T-helper 2 cell treated with Interferon-gamma antibody and Interleukin-4, amounts not matched to agents 5 μg/mL and 100 μg/mL, for 36 hours (primary cell): Measurements from ENCODE around the gene FIZ1.

ENCODE experiments used
- DNase-seq: peaks from one replicate; pipeline ENCODE4 v3.0.0; 2021; ENCODE audit warnings: low spot score
- H3K27ac Mint-ChIP-seq: one replicate; pipeline ENCODE4 v1.8.0; 2021; ENCODE audit warnings: mild to moderate bottlenecking, mixed read lengths
- H3K27me3 Mint-ChIP-seq: one replicate; pipeline ENCODE4 v1.8.0; 2021; ENCODE audit warnings: low read depth, mixed read lengths
- H3K36me3 Mint-ChIP-seq: one replicate; pipeline ENCODE4 v1.8.0; 2021; ENCODE audit warnings: low read depth, mixed read lengths
- H3K4me1 Mint-ChIP-seq: one replicate; pipeline ENCODE4 v1.8.0; 2021; ENCODE audit warnings: low read depth, mixed read lengths
- H3K4me3 Mint-ChIP-seq: one replicate; pipeline ENCODE4 v1.8.0; 2022; ENCODE audit warnings: mild to moderate bottlenecking, moderate library complexity, mixed read lengths
- H3K9me3 Mint-ChIP-seq: one replicate; pipeline ENCODE4 v1.8.0; 2021; ENCODE audit warnings: mixed read lengths

FIZ1 gene

DNA sequence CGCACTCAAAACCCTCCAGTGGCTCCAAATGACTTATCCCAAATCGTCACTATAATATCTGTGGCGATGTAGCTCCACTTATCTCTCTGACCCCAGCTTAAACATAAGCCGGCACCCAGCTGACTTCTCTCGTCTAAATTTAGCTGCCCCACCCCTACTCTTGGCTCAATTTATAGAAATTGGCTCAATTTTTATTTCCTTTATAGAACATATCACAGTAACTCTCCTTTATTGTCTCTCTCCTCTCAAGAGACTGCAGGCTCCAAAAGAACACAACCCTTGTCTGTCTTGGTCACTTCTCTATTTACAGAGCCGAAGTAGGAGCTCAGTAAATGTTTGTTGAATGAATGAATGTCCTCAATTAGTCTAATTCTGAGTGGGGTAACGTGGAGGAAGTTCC, 24.2 kb upstream of the FIZ1 start:
- no peak for DNase-seq
- peaks cover 3% of the 10 kb centered on the region for H3K9me3 Mint-ChIP-seq
- peaks cover 33% of the 10 kb centered on the region for H3K4me1 Mint-ChIP-seq
- H3K4me3 Mint-ChIP-seq = peak overlapping the region; percentile 93
- H3K36me3 Mint-ChIP-seq = peaks cover 9% of the 10 kb centered on the region
- H3K27ac Mint-ChIP-seq = no peak overlapping the region
- H3K27me3 Mint-ChIP-seq = peaks cover 7% of the 10 kb centered on the region

- no peak for DNase-seq
- Mint-ChIP-seq H3K36me3 (peaks cover 9% of the 10 kb centered on the region), H3K4me3 (no peak overlapping the region), H3K27ac (no peak overlapping the region), H3K27me3 (peaks cover 7% of the 10 kb centered on the region), H3K4me1 (peaks cover 33% of the 10 kb centered on the region), H3K9me3 (peaks cover 3% of the 10 kb centered on the region)
Observed at GRCh38 chr19:55623130-55623529, 23.8 kb upstream of the FIZ1 start.

DNA sequence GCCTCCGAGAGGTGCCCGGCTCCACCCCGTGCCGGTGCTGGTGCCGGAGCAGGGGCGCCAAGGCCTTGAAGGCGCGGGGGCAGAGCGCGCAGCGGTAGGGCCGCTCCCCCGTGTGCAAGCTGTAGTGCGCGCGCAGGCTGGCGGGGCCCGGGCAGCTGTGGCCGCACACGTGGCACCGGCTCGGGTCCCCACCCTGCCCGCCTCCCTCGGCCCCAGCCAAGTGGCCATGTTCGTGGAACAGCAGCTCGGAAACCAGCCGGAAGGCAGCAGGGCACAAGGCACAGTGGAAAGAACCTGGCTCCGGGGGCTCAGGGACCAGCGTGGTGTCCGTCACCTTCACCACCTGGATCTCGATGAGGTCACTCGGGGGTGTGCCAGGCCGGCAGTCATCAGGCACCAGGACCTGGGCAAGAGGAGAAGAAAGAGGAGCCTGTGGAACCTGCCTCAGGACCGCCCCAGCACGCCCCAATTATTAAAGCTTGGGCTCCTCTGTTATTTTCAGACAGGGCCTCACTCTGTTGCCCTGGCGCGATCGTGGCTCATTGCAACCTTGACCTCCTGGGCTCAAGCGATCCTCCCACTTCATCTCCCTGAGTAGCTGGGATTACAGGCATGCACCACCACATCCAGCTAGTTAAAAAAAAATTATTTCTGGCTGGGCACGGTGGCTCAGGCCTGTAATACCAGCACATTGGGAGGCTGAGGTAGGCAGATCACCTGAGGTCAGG, 23.1 kb upstream of the FIZ1 start:
- Mint-ChIP-seq H3K9me3 (peaks cover 3% of the 10 kb centered on the region), H3K27ac (no peak overlapping the region), H3K4me3 (no peak overlapping the region), H3K27me3 (peaks cover 4% of the 10 kb centered on the region), H3K4me1 (peaks cover 33% of the 10 kb centered on the region), H3K36me3 (peaks cover 10% of the 10 kb centered on the region)
- no peak for DNase-seq

DNA sequence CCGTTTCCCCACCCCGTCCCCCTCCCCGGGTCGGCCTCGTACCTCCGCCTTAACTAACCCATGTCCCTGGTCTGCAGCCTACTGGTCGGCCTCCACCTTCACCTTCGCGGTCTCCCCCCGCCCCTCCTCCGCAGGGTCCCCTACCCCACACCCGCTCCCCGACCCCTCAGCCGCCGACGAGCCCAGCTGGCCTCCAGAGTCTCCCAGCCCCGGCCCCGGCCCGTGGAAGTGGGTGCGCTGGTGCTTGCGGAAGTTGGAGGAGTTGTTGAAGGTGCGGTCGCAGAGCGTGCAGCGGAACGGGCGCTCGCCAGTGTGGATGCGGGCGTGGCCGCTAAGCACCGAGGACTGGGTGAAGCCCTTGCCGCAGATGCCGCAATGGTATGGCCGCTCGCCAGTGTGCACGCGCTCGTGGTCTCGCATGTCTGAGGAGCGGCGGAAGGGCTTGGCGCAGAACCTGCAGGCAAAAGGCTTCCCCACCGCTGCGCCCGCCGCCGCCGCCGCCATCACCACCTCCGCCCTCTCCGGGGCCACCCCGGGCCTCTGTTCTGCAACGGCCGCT, 22.4 kb upstream of the FIZ1 start:
- DNase-seq = no peak
- Mint-ChIP-seq H3K27me3 (peaks cover under 1% of the 10 kb centered on the region), H3K4me1 (peaks cover 27% of the 10 kb centered on the region), H3K27ac (no peak overlapping the region), H3K36me3 (peaks cover 15% of the 10 kb centered on the region), H3K4me3 (no peak overlapping the region), H3K9me3 (peaks cover 3% of the 10 kb centered on the region)

DNA sequence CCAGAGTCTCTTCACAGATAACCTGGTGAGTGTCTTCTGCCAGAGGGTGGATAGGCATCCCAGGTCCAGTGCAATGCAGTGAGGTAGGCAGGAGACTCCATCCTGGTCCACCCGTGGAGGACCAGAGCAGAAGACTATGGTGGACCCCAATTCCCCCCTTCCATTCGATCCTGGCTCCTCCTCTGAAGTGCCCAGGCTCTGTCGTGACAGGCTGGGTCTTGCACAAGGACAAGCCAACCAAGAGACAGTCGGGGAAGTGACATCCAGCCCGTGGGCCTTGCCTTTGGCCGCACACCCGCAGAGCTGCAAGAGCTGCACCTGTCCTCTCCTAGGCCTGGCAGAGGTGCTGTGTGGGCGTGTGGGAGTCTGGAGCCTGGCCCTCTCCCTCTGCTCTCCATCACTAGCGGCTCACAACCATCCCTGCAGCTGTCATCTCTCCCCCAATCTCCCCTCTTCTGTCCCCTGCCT, 21.9 kb upstream of the FIZ1 start:
- Mint-ChIP-seq H3K36me3 (peaks cover 16% of the 10 kb centered on the region), H3K4me3 (no peak overlapping the region), H3K27ac (no peak overlapping the region), H3K27me3 (no peaks in the 10 kb centered on the region), H3K4me1 (peaks cover 23% of the 10 kb centered on the region), H3K9me3 (peaks cover 3% of the 10 kb centered on the region)
- no peak for DNase-seq

DNA sequence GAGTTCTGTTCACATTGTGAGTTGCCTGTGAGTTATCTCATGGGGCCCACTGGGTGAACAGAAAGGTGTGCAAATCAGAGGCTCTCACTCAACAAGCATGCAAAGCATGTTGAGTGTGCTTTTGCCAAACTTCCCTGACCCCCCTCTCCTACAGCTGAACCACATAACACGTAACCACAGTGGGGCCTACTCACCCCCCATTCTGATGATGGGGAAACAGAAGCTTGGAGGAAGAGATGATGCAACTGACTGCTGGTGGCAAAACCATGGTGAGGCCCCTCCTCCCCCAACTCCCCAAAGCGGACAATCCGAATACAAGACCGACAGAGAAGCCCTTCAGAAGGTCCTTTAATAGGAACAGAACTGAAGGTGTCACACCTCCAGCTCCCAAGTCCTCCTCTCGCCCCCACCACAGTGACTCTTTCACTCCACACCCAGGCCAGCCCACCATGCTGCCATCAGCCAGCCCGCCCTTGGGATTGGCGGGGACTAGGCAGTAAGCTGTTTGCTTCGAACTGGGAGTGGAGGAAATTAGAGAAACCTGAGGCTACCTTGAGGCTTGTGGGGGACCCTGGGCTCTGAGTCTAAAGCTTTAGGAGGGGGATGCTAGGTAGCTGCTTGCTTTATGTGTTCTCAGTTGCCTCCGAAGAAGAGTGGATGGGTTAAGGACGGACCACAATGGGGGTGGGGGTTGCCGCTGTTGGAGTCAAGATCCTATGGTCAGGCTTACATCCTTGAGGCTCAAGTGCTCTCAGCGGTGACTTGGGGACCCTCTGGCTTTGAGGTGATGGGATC, 21.3 kb upstream of the FIZ1 start:
- Mint-ChIP-seq H3K27ac (peak overlapping the region; percentile 36), H3K4me1 (peaks cover 19% of the 10 kb centered on the region), H3K36me3 (peaks cover 16% of the 10 kb centered on the region), H3K9me3 (peaks cover 3% of the 10 kb centered on the region), H3K27me3 (no peaks in the 10 kb centered on the region), H3K4me3 (no peak overlapping the region)
- no peak for DNase-seq

- peaks cover 13% of the 10 kb centered on the region for H3K4me1 Mint-ChIP-seq
- H3K27me3 Mint-ChIP-seq = no peaks in the 10 kb centered on the region
- DNase-seq = no peak
- H3K9me3 Mint-ChIP-seq = peaks cover 3% of the 10 kb centered on the region
- peaks cover 16% of the 10 kb centered on the region for H3K36me3 Mint-ChIP-seq
- H3K4me3 Mint-ChIP-seq = no peak overlapping the region
- H3K27ac Mint-ChIP-seq = no peak overlapping the region
Observed at GRCh38 chr19:55619286-55619685, 20.0 kb upstream of the FIZ1 start.

DNA sequence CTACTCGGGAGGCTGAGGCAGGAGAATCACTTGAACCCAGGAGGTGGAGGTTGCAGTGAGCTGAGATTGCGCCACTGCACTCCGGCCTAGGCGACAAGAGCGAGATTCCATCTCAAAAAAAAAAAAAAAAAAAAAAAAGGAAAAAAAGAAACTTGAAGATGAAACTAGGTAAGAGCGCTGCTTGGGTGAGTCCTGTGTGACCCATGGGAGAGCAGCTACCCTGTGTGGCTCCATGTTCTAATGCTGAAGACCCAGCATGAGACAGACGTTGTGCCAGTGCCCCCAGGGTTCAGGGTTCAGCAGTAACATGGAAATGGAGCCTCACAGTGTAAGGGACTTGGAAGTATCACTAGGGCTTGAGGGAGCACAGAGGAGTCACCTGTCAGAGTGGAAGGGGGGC, 19.1 kb upstream of the FIZ1 start:
- no peak for DNase-seq
- Mint-ChIP-seq H3K4me3 (no peak overlapping the region), H3K27ac (no peak overlapping the region), H3K27me3 (no peaks in the 10 kb centered on the region), H3K9me3 (no peaks in the 10 kb centered on the region), H3K36me3 (peaks cover 16% of the 10 kb centered on the region), H3K4me1 (peaks cover 7% of the 10 kb centered on the region)

GRCh38 chr19:55617426-55617825, 18.1 kb upstream of the FIZ1 start:
- no peak overlapping the region for H3K4me3 Mint-ChIP-seq

DNA sequence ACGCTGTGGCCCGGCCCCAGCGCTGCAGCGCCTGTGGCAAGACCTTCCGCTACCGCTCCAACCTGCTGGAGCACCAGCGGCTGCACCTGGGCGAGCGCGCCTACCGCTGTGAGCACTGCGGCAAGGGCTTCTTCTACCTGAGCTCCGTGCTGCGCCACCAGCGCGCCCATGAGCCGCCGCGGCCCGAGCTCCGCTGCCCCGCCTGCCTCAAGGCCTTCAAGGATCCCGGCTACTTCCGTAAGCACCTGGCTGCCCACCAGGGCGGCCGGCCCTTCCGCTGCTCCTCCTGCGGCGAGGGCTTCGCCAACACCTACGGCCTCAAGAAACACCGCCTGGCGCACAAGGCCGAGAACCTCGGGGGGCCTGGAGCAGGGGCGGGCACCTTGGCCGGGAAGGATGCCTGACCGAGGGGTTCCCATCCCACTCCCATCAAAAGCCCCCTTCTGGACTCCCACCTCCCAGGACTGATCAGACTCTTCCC, 17.1 kb upstream of the FIZ1 start:
- Mint-ChIP-seq H3K36me3 (peaks cover 23% of the 10 kb centered on the region), H3K27ac (no peak overlapping the region), H3K27me3 (no peaks in the 10 kb centered on the region), H3K9me3 (no peaks in the 10 kb centered on the region), H3K4me1 (peaks cover 5% of the 10 kb centered on the region), H3K4me3 (no peak overlapping the region)
- DNase-seq = no peak

More at GRCh38 chr19:55617426-55617825, 18.1 kb upstream of the FIZ1 start:
- no peak for DNase-seq
- no peaks in the 10 kb centered on the region for H3K27me3 Mint-ChIP-seq
- H3K9me3 Mint-ChIP-seq = no peaks in the 10 kb centered on the region
- H3K4me1 Mint-ChIP-seq = peaks cover 5% of the 10 kb centered on the region
- H3K36me3 Mint-ChIP-seq = peaks cover 23% of the 10 kb centered on the region
- no peak overlapping the region for H3K27ac Mint-ChIP-seq

- peaks cover 24% of the 10 kb centered on the region for H3K36me3 Mint-ChIP-seq
- H3K27me3 Mint-ChIP-seq = no peaks in the 10 kb centered on the region
- H3K27ac Mint-ChIP-seq = no peak overlapping the region
- DNase-seq = no peak
- peaks cover 5% of the 10 kb centered on the region for H3K4me1 Mint-ChIP-seq
- no peak overlapping the region for H3K4me3 Mint-ChIP-seq
- no peaks in the 10 kb centered on the region for H3K9me3 Mint-ChIP-seq
Observed at GRCh38 chr19:55615543-55616394, 16.5 kb upstream of the FIZ1 start.

DNA sequence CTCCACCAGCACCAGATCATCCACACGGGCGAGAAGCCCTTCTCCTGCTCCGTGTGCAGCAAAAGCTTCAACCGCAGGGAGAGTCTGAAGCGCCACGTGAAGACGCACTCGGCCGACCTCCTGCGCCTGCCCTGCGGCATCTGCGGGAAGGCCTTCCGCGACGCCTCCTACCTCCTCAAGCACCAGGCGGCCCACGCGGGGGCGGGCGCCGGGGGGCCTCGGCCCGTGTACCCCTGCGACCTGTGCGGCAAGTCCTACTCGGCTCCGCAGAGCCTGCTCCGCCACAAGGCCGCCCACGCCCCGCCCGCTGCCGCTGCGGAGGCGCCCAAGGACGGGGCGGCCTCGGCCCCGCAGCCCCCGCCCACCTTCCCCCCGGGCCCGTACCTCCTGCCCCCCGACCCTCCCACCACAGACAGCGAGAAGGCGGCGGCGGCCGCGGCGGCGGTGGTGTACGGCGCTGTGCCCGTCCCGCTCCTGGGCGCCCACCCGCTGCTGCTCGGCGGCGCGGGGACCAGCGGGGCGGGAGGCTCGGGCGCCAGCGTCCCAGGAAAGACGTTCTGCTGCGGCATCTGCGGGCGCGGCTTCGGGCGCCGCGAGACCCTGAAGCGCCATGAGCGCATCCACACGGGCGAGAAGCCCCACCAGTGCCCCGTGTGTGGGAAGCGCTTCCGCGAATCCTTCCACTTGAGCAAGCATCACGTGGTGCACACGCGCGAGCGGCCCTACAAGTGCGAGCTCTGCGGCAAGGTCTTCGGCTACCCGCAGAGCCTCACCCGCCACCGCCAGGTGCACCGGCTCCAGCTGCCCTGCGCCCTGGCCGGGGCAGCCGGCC, 15.6 kb upstream of the FIZ1 start:
- Mint-ChIP-seq H3K4me1 (peaks cover 2% of the 10 kb centered on the region), H3K36me3 (peaks cover 22% of the 10 kb centered on the region), H3K9me3 (no peaks in the 10 kb centered on the region), H3K27ac (no peak overlapping the region), H3K4me3 (no peak overlapping the region), H3K27me3 (no peaks in the 10 kb centered on the region)
- no peak for DNase-seq
